ENCODE measurements around the gene PCDH15. TPM values are rescaled to one million over a fixed set of nuclear protein-coding genes. Genes with fewer than 3 reads are reported as not detected.

Gene PCDH15
- total RNA-seq, 1 donor from 2014 or later: 0.64 TPM

GRCh38 chr10:54124209-54124885, 676.7 kb downstream of the PCDH15 start:
- H3K9me3 Mint-ChIP-seq (ENCODE audit: unreplicated experiment): no peaks in the 10 kb centered on the region
- no peaks in the 10 kb centered on the region for H3K4me1 Mint-ChIP-seq (ENCODE audit: low read depth, unreplicated experiment)
- no peak for TF ChIP-seq CTCF (IDR thresholded peaks at IDR 0.05; ENCODE audit: partially characterized antibody, unreplicated experiment)

GRCh38 chr10:54120806-54121205, 680.2 kb downstream of the PCDH15 start:
- no peaks in the 10 kb centered on the region for H3K9me3 Mint-ChIP-seq (ENCODE audit: unreplicated experiment)
- no peak overlapping the region for H3K4me3 Mint-ChIP-seq (ENCODE audit: unreplicated experiment)
- TF ChIP-seq CTCF (IDR thresholded peaks at IDR 0.05; ENCODE audit: partially characterized antibody, unreplicated experiment): no peak
- no peaks in the 10 kb centered on the region for H3K27me3 Mint-ChIP-seq (ENCODE audit: unreplicated experiment)
- no peaks in the 10 kb centered on the region for H3K4me1 Mint-ChIP-seq (ENCODE audit: low read depth, unreplicated experiment)
- no peak for DNase-seq
- H3K36me3 Mint-ChIP-seq (ENCODE audit: unreplicated experiment): no peaks in the 10 kb centered on the region
- H3K27ac Mint-ChIP-seq (ENCODE audit: unreplicated experiment): no peak overlapping the region

More at GRCh38 chr10:54124209-54124885, 676.7 kb downstream of the PCDH15 start:
- DNase-seq: no peak
- H3K27ac Mint-ChIP-seq (ENCODE audit: unreplicated experiment): no peak overlapping the region
- no peak overlapping the region for H3K4me3 Mint-ChIP-seq (ENCODE audit: unreplicated experiment)
- H3K36me3 Mint-ChIP-seq (ENCODE audit: unreplicated experiment): no peaks in the 10 kb centered on the region
- H3K27me3 Mint-ChIP-seq (ENCODE audit: unreplicated experiment): peaks cover 2% of the 10 kb centered on the region

- Mint-ChIP-seq H3K36me3 (ENCODE audit: unreplicated experiment) (no peaks in the 10 kb centered on the region), H3K27ac (ENCODE audit: unreplicated experiment) (no peak overlapping the region), H3K27me3 (ENCODE audit: unreplicated experiment) (no peaks in the 10 kb centered on the region), H3K4me3 (ENCODE audit: unreplicated experiment) (no peak overlapping the region), H3K4me1 (ENCODE audit: low read depth, unreplicated experiment) (no peaks in the 10 kb centered on the region), H3K9me3 (ENCODE audit: unreplicated experiment) (no peaks in the 10 kb centered on the region)
- no peak for TF ChIP-seq CTCF (IDR thresholded peaks at IDR 0.05; ENCODE audit: partially characterized antibody, unreplicated experiment)
- DNase-seq: no peak
Observed at GRCh38 chr10:54108961-54109360, 692.1 kb downstream of the PCDH15 start.

GRCh38 chr10:54096892-54097291, 704.1 kb downstream of the PCDH15 start:
- no peaks in the 10 kb centered on the region for H3K4me1 Mint-ChIP-seq (ENCODE audit: low read depth, unreplicated experiment)
- no peaks in the 10 kb centered on the region for H3K9me3 Mint-ChIP-seq (ENCODE audit: unreplicated experiment)
- no peak overlapping the region for H3K4me3 Mint-ChIP-seq (ENCODE audit: unreplicated experiment)
- no peaks in the 10 kb centered on the region for H3K36me3 Mint-ChIP-seq (ENCODE audit: unreplicated experiment)
- DNase-seq: no peak
- no peak overlapping the region for H3K27ac Mint-ChIP-seq (ENCODE audit: unreplicated experiment)
- no peak for TF ChIP-seq CTCF (IDR thresholded peaks at IDR 0.05; ENCODE audit: partially characterized antibody, unreplicated experiment)
- H3K27me3 Mint-ChIP-seq (ENCODE audit: unreplicated experiment): no peaks in the 10 kb centered on the region

- H3K27ac Mint-ChIP-seq (ENCODE audit: unreplicated experiment): no peak overlapping the region
- no peaks in the 10 kb centered on the region for H3K4me1 Mint-ChIP-seq (ENCODE audit: low read depth, unreplicated experiment)
Observed at GRCh38 chr10:54094321-54094720, 706.7 kb downstream of the PCDH15 start.

More at GRCh38 chr10:54094321-54094720, 706.7 kb downstream of the PCDH15 start:
- Mint-ChIP-seq H3K27me3 (ENCODE audit: unreplicated experiment) (no peaks in the 10 kb centered on the region), H3K4me3 (ENCODE audit: unreplicated experiment) (no peak overlapping the region), H3K36me3 (ENCODE audit: unreplicated experiment) (no peaks in the 10 kb centered on the region), H3K9me3 (ENCODE audit: unreplicated experiment) (no peaks in the 10 kb centered on the region)
- DNase-seq: no peak
- TF ChIP-seq CTCF (IDR thresholded peaks at IDR 0.05; ENCODE audit: partially characterized antibody, unreplicated experiment): no peak
